ENCODE data around the gene CAMK2N1.

DNA sequence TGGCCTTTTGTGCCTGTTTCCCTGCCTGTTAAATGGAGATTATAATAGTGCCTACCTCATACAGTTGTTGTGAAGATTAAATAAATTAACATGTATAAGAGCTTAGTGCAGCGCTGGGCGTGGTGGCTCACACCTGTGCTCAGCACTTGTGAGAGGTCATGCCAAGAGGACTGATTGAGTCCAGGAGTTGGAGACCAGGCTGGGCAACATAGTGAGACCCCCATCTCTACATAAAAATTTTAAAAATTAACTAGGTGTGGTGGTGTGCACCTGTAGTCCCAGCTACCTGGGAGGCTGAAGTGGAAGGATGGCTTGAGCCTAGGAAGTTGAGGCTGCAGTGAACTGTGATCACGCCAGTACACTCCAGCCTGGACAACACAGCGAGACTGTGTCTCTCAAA, 12.1 kb downstream of the CAMK2N1 start:
- TF ChIP-seq, protein P1, sequence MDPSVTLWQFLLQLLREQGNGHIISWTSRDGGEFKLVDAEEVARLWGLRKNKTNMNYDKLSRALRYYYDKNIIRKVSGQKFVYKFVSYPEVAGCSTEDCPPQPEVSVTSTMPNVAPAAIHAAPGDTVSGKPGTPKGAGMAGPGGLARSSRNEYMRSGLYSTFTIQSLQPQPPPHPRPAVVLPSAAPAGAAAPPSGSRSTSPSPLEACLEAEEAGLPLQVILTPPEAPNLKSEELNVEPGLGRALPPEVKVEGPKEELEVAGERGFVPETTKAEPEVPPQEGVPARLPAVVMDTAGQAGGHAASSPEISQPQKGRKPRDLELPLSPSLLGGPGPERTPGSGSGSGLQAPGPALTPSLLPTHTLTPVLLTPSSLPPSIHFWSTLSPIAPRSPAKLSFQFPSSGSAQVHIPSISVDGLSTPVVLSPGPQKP (IDR thresholded peaks at IDR 0.05; ENCODE audit: low read depth, low read length), result no peak
- no peak for TF ChIP-seq POLR2A (IDR thresholded peaks at IDR 0.05; ENCODE audit: low read depth, low read length)
- TF ChIP-seq, protein P2, sequence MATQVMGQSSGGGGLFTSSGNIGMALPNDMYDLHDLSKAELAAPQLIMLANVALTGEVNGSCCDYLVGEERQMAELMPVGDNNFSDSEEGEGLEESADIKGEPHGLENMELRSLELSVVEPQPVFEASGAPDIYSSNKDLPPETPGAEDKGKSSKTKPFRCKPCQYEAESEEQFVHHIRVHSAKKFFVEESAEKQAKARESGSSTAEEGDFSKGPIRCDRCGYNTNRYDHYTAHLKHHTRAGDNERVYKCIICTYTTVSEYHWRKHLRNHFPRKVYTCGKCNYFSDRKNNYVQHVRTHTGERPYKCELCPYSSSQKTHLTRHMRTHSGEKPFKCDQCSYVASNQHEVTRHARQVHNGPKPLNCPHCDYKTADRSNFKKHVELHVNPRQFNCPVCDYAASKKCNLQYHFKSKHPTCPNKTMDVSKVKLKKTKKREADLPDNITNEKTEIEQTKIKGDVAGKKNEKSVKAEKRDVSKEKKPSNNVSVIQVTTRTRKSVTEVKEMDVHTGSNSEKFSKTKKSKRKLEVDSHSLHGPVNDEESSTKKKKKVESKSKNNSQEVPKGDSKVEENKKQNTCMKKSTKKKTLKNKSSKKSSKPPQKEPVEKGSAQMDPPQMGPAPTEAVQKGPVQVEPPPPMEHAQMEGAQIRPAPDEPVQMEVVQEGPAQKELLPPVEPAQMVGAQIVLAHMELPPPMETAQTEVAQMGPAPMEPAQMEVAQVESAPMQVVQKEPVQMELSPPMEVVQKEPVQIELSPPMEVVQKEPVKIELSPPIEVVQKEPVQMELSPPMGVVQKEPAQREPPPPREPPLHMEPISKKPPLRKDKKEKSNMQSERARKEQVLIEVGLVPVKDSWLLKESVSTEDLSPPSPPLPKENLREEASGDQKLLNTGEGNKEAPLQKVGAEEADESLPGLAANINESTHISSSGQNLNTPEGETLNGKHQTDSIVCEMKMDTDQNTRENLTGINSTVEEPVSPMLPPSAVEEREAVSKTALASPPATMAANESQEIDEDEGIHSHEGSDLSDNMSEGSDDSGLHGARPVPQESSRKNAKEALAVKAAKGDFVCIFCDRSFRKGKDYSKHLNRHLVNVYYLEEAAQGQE (IDR thresholded peaks at IDR 0.05; ENCODE audit: low read depth, low read length), result no peak
- TF ChIP-seq, protein P3, sequence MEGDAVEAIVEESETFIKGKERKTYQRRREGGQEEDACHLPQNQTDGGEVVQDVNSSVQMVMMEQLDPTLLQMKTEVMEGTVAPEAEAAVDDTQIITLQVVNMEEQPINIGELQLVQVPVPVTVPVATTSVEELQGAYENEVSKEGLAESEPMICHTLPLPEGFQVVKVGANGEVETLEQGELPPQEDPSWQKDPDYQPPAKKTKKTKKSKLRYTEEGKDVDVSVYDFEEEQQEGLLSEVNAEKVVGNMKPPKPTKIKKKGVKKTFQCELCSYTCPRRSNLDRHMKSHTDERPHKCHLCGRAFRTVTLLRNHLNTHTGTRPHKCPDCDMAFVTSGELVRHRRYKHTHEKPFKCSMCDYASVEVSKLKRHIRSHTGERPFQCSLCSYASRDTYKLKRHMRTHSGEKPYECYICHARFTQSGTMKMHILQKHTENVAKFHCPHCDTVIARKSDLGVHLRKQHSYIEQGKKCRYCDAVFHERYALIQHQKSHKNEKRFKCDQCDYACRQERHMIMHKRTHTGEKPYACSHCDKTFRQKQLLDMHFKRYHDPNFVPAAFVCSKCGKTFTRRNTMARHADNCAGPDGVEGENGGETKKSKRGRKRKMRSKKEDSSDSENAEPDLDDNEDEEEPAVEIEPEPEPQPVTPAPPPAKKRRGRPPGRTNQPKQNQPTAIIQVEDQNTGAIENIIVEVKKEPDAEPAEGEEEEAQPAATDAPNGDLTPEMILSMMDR (IDR thresholded peaks at IDR 0.05 in 2 of 3, conservative IDR thresholded peaks at IDR 0.05 in 1 of 3; ENCODE audit: control insufficient read depth in 2 of 3, extremely low read depth in 1 of 3, insufficient read depth in 1 of 3, low read depth in 3 of 3, low read length in 3 of 3), result no peak
- TF ChIP-seq KDM1A (IDR thresholded peaks at IDR 0.05; ENCODE audit: borderline replicate concordance), result no peak
- TF ChIP-seq, protein P4, sequence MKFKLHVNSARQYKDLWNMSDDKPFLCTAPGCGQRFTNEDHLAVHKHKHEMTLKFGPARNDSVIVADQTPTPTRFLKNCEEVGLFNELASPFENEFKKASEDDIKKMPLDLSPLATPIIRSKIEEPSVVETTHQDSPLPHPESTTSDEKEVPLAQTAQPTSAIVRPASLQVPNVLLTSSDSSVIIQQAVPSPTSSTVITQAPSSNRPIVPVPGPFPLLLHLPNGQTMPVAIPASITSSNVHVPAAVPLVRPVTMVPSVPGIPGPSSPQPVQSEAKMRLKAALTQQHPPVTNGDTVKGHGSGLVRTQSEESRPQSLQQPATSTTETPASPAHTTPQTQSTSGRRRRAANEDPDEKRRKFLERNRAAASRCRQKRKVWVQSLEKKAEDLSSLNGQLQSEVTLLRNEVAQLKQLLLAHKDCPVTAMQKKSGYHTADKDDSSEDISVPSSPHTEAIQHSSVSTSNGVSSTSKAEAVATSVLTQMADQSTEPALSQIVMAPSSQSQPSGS (IDR thresholded peaks at IDR 0.05; ENCODE audit: low read length), result no peak
- TF ChIP-seq, protein P5, sequence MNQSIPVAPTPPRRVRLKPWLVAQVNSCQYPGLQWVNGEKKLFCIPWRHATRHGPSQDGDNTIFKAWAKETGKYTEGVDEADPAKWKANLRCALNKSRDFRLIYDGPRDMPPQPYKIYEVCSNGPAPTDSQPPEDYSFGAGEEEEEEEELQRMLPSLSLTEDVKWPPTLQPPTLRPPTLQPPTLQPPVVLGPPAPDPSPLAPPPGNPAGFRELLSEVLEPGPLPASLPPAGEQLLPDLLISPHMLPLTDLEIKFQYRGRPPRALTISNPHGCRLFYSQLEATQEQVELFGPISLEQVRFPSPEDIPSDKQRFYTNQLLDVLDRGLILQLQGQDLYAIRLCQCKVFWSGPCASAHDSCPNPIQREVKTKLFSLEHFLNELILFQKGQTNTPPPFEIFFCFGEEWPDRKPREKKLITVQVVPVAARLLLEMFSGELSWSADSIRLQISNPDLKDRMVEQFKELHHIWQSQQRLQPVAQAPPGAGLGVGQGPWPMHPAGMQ (IDR thresholded peaks at IDR 0.05; ENCODE audit: borderline replicate concordance), result no peak
- TF ChIP-seq RAD21 (IDR thresholded peaks at IDR 0.05; ENCODE audit: insufficient read depth, low read depth, low read length), result no peak
- no peak for TF ChIP-seq HDAC6 (IDR thresholded peaks at IDR 0.05; ENCODE audit: unreplicated experiment)
- TF ChIP-seq, protein P6, sequence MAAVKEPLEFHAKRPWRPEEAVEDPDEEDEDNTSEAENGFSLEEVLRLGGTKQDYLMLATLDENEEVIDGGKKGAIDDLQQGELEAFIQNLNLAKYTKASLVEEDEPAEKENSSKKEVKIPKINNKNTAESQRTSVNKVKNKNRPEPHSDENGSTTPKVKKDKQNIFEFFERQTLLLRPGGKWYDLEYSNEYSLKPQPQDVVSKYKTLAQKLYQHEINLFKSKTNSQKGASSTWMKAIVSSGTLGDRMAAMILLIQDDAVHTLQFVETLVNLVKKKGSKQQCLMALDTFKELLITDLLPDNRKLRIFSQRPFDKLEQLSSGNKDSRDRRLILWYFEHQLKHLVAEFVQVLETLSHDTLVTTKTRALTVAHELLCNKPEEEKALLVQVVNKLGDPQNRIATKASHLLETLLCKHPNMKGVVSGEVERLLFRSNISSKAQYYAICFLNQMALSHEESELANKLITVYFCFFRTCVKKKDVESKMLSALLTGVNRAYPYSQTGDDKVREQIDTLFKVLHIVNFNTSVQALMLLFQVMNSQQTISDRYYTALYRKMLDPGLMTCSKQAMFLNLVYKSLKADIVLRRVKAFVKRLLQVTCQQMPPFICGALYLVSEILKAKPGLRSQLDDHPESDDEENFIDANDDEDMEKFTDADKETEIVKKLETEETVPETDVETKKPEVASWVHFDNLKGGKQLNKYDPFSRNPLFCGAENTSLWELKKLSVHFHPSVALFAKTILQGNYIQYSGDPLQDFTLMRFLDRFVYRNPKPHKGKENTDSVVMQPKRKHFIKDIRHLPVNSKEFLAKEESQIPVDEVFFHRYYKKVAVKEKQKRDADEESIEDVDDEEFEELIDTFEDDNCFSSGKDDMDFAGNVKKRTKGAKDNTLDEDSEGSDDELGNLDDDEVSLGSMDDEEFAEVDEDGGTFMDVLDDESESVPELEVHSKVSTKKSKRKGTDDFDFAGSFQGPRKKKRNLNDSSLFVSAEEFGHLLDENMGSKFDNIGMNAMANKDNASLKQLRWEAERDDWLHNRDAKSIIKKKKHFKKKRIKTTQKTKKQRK (IDR thresholded peaks at IDR 0.05; ENCODE audit: low read depth, low read length), result no peak
